Measurements from ENCODE around the gene PCDHA8.
"Not testable (repeated sequence)": the region's sequence is repeated elsewhere in the genome, so short reads cannot be mapped to it uniquely, and the experiment has no call there.

Gene PCDHA8

DNA sequence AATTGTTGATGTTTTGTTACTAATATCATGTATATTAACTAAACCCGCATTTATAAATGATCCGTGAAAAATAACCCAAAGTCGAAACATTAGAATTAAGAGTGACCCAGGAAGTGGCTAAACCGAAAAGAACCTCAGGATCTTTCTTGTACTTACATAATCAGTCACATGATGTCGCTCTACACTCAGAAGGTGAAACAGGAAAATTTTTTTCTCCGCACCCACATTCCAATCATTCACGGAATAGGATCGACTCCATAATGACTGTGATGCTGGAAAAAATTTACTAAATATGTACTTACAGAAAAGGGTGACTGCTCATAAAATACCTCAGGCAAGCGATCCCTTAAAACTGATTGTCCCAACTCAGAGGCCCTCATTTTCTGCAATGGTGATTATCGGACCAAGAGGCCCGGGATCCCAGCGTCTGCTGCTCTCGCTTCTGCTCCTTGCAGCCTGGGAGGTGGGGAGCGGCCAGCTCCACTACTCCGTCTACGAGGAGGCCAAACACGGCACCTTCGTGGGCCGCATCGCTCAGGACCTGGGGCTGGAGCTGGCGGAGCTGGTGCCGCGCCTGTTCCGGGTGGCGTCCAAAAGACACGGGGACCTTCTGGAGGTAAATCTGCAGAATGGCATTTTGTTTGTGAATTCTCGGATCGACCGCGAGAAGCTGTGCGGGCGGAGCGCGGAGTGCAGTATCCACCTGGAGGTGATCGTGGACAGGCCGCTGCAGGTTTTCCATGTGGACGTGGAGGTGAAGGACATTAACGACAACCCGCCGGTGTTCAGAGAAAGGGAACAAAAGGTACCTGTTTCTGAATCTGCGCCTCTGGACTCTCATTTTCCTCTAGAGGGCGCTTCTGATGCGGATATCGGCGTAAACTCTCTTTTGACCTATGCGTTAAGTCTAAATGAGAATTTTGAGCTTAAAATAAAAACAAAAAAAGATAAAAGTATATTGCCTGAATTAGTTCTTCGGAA lies 34.4 kb downstream of the PCDHA8 start, which contains the start of gene PCDHA12:
Gene PCDHA12, plus strand, starts transcription at position 224 of the 981 bp plus-strand sequence. Its CDS starts 165 bp downstream, at position 389.
- no peak for DNase-seq

DNA sequence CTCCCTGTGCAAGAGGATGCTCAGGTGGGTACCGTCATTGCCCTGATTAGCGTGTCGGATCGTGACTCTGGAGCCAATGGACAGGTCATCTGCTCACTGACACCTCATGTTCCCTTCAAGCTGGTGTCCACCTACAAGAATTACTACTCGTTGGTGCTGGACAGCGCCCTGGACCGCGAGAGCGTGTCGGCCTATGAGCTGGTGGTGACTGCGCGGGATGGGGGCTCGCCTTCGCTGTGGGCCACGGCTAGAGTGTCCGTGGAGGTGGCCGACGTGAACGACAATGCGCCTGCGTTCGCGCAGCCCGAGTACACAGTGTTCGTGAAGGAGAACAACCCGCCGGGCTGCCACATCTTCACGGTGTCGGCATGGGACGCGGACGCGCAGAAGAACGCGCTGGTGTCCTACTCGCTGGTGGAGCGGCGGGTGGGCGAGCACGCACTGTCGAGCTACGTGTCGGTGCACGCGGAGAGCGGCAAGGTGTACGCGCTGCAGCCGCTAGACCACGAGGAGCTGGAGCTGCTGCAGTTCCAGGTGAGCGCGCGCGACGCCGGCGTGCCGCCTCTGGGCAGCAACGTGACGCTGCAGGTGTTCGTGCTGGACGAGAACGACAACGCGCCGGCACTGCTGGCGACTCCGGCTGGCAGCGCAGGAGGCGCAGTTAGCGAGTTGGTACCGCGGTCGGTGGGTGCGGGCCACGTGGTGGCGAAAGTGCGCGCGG lies 35.7 kb downstream of the PCDHA8 start:
- DNase-seq, result not testable (repeated sequence)

DNA sequence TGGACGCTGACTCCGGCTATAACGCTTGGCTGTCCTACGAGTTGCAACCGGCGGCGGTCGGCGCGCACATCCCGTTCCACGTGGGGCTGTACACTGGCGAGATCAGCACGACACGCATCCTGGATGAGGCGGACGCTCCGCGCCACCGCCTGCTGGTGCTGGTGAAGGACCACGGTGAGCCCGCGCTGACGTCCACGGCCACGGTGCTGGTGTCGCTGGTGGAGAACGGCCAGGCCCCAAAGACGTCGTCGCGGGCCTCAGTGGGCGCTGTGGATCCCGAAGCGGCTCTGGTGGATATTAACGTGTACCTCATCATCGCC lies 36.2 kb downstream of the PCDHA8 start:
- no peak for DNase-seq

DNA sequence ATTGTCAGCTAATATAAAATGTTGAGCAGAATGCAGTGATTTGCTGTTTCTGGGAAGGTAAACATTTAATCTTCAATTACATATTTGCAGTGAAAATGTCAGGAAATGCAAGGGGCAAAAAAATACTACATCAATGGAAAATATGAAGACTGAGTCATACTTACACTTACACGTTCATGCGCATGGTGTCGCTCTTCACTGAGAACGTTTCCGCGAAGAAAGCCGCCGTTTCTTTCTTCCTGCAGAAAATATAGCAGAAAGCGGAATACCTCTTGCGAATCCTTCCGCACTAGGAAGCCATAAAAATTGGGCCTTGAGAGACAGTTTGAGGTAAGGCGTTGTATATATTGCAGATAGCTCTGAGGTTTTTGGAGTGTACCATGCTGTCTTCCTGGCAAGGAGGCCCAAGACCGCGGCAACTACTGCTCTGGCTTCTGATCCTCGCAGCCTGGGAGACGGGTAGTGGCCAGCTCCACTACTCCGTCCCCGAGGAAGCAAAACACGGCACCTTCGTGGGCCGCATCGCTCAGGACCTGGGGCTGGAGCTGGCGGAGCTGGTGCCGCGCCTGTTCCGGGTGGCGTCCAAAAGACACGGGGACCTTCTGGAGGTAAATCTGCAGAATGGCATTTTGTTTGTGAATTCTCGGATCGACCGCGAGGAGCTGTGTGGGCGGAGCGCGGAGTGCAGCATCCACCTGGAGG lies 41.1 kb downstream of the PCDHA8 start, which contains the start of gene PCDHA13:
Gene PCDHA13, plus strand, starts transcription at position 236 of the 702 bp plus-strand sequence. Its CDS starts 145 bp downstream, at position 381.
- no peak for DNase-seq

DNA sequence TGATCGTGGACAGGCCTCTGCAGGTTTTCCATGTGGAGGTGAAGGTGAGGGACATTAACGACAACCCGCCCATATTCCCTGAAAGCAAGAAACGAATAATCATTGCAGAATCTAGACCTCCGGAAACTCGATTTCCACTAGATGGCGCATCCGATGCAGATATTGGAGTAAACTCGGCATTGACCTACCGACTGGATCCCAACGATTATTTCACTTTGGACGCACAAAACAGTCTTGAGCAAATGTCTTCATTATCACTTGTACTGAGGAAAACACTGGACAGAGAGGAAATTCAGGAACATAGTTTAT lies 41.6 kb downstream of the PCDHA8 start:
- DNase-seq, result no peak

DNA sequence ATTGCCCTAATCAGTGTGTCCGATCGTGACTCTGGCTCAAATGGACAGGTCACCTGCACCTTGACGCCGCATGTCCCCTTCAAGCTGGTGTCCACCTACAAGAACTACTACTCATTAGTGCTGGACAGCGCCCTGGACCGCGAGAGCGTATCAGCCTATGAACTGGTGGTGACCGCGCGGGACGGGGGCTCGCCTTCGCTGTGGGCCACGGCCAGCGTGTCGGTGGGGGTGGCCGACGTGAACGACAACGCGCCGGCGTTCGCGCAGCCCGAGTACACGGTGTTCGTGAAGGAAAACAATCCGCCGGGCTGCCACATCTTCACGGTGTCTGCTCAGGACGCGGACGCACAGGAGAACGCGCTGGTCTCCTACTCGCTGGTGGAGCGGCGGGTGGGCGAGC lies 42.4 kb downstream of the PCDHA8 start:
- no peak for DNase-seq

DNA sequence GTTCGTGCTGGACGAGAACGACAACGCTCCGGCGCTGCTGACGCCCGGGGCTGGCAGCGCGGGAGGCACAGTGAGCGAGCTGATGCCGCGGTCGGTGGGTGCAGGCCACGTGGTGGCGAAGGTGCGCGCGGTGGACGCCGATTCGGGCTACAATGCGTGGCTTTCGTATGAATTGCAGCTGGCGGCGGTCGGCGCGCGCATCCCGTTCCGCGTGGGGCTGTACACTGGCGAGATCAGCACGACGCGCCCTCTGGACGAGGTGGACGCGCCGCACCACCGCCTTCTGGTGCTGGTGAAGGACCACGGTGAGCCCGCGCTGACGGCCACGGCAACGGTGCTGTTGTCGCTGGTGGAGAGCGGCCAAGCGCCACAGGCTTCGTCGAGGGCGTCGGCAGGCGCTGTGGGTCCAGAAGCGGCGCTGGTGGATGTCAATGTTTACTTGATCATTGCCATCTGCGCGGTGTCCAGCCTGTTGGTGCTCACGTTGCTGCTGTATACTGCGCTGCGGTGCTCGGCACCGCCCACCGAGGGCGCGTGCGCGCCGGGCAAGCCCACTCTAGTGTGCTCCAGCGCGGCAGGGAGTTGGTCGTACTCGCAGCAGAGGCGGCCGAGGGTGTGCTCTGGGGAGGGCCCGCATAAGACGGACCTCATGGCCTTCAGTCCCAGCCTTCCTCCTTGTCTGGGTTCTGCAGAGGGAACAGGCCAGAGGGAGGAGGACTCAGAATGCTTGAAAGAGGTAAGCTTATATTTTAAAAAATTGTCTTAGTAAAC lies 43.1 kb downstream of the PCDHA8 start:
- no peak for DNase-seq
